HAP-1 (cell line): ENCODE measurements around the gene OPRM1.

ENCODE experiments used
- DNase-seq, 2 experiments: peaks; one replicate each; pipeline ENCODE4 v3.0.0-alpha.2; 2016 to 2020; ENCODE audit warnings: low spot score in 2 of 2
- H3K27me3 ChIP-seq: fragments of 250-450 bp; sonication (Bioruptor Pico); 2 replicates; pipeline ENCODE4 v1.5.1; 2020; ENCODE audit warnings: low read depth, mild to moderate bottlenecking, moderate library complexity
- H3K36me3 ChIP-seq: fragments of 250-450 bp; sonication (Bioruptor Pico); replicated peaks from 2 replicates; pipeline ENCODE4 v1.5.1; 2020; ENCODE audit warnings: mild to moderate bottlenecking
- H3K4me1 ChIP-seq: fragments of 250-450 bp; sonication (Bioruptor Pico); 2 replicates; pipeline ENCODE4 v1.5.1; 2020; ENCODE audit warnings: mild to moderate bottlenecking
- H3K4me3 ChIP-seq: fragments of 250-450 bp; sonication (Bioruptor Pico); 2 replicates; pipeline ENCODE4 v1.5.1; 2020; ENCODE audit warnings: mild to moderate bottlenecking, moderate library complexity
- H3K9me3 ChIP-seq: fragments of 250-450 bp; sonication (Bioruptor Pico); 2 replicates; pipeline ENCODE4 v1.5.1; 2020; ENCODE audit warnings: mild to moderate bottlenecking, moderate library complexity
- in situ Hi-C: fragments of 300-500 bp; cut with MboI; formaldehyde crosslinking; loops from 3 replicates; pipeline ENCODE4 v1.14.3; 2020; ENCODE audit warnings: low sequenced_read_pairs, inconsistent platforms, mixed read lengths

The OPRM1 gene

GRCh38 chr6:154138793-154139192 is 99.8 kb downstream of the OPRM1 start:
- no peaks in the 10 kb centered on the region for H3K36me3 ChIP-seq
- no peak overlapping the region for H3K4me3 ChIP-seq
- H3K9me3 ChIP-seq: no peaks in the 10 kb centered on the region
- DNase-seq: no peak
- H3K27me3 ChIP-seq: no peaks in the 10 kb centered on the region
- in situ Hi-C loops: no loop called here
- peaks cover 5% of the 10 kb centered on the region for H3K4me1 ChIP-seq

DNA sequence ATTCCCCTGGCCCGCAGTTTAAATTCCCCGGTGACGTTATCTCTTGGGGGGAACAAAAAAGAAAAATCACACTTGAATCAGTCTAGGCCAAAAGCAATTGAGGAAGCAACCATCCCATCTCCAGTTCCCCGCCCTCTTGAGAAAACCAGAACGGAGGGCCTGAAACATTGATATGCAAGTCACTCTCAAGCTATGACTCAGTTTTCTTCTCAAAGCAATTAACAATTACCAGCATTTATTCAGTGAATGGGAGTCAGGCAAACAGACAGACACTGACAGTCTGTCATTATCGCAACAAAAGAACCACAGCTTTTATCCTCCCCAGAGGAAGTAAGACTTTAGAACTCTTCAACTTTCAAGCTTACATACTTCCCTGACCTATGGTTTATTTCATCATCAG is 100.9 kb downstream of the OPRM1 start:
- H3K4me3 ChIP-seq: no peak overlapping the region
- H3K27me3 ChIP-seq: no peaks in the 10 kb centered on the region
- in situ Hi-C loops: no loop called here
- H3K36me3 ChIP-seq: no peaks in the 10 kb centered on the region
- no peaks in the 10 kb centered on the region for H3K9me3 ChIP-seq
- H3K4me1 ChIP-seq: peaks cover 5% of the 10 kb centered on the region
- DNase-seq: peak; percentile 61 to 85

DNA sequence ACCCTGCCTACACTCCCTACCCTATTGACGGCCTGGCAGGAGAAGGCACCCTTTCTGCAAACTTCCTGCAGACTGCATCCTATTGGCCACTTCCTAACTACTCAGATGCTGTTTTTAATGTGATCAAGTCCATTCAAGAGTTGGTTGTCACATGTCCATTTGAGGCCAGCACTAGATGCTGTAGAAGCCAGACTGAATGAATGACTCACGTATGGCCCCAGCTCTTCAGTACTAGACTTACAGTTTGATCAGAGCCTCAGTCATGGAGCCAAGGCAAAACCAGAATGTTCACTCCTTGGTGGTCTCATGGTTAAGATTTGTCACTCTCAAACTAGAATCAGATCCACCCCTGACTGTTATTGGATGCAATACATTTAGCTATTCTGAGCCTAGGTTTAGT is 101.7 kb downstream of the OPRM1 start:
- H3K4me1 ChIP-seq: peaks cover 5% of the 10 kb centered on the region
- H3K27me3 ChIP-seq: no peaks in the 10 kb centered on the region
- H3K4me3 ChIP-seq: no peak overlapping the region
- no peaks in the 10 kb centered on the region for H3K9me3 ChIP-seq
- no peaks in the 10 kb centered on the region for H3K36me3 ChIP-seq
- no peak for DNase-seq
- in situ Hi-C loops: no loop called here

- in situ Hi-C loops: no loop called here
- DNase-seq: no peak
- H3K4me3 ChIP-seq: no peak overlapping the region
- no peaks in the 10 kb centered on the region for H3K36me3 ChIP-seq
- H3K9me3 ChIP-seq: no peaks in the 10 kb centered on the region
- H3K27me3 ChIP-seq: no peaks in the 10 kb centered on the region
- peaks cover 5% of the 10 kb centered on the region for H3K4me1 ChIP-seq
Observed at GRCh38 chr6:154143753-154144152, 104.7 kb downstream of the OPRM1 start.

GRCh38 chr6:154154389-154154967 is 115.4 kb downstream of the OPRM1 start:
- in situ Hi-C loops: loop anchor here (10.0 kb wide), 1 partner anchor 210 kb away; no protein-coding TSS in a partner anchor
- H3K9me3 ChIP-seq: no peaks in the 10 kb centered on the region
- no peak overlapping the region for H3K4me3 ChIP-seq
- DNase-seq: peak; percentile 69 to 76
- peaks cover 5% of the 10 kb centered on the region for H3K4me1 ChIP-seq
- H3K27me3 ChIP-seq: no peaks in the 10 kb centered on the region
- no peaks in the 10 kb centered on the region for H3K36me3 ChIP-seq

DNA sequence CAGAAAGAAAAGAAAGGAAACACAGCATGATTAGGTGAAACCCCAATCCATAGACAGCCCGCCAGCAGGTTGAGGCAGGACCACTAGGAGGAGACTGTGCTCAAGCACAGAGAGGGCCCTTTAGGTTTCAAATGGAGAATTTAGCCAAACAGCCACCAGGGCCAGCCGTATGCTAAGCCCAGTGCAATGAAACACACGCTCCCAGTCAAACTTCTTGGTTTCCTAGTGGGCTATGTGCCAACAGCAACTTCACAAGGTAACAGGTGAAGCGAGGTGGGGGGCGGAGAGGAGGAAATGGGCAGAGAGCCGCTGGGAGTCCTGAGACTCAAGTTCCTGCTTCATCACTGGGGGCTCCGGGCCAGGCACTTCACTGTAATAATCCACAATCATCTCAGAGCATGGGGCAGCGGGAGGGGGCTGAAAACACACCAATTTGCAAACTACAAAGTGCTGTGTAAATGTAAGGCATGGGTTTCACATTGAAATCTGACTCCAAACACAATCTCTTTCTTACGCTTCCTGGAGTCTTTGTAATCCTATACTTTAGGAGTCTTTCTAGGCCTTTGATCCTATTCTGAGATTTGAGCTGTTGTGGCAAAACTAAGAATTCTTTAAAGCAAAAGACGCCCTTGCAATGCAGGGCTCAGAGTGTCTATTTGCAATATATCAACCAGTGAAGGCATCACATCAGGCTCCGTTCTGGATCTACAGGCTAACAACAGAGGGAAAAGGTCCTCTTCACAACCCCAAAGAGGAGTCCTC is 117.3 kb downstream of the OPRM1 start:
- Histone ChIP-seq H3K36me3 (no peaks in the 10 kb centered on the region), H3K27me3 (no peaks in the 10 kb centered on the region), H3K9me3 (no peaks in the 10 kb centered on the region), H3K4me1 (peaks cover 5% of the 10 kb centered on the region), H3K4me3 (no peak overlapping the region)
- in situ Hi-C loops: loop anchor here (5.0 to 10.0 kb wide), 2 partner anchors 121 to 208 kb away; no protein-coding TSS in a partner anchor
- peak; percentile 72 to 79 for DNase-seq

DNA sequence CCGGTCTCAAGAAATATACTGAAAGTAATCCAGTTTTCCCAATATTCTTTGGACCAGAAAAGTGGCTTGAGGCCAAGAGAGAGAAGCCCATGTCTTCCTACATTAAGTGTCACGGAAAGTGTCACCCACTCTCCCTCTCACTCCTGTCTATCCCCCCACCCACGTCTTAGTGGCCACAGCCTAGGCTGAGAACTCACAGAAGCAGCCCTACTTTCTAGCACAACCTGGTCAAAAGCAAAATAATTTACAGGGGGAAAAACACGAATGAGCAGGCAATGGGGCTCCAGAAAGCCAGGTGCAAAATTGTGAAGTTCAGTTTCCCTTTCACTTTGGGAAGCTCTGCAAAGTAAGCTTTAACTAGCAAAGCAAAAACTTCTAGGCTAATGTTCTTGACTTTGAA is 118.0 kb downstream of the OPRM1 start:
- Histone ChIP-seq H3K27me3 (no peaks in the 10 kb centered on the region), H3K9me3 (no peaks in the 10 kb centered on the region), H3K4me1 (peaks cover 5% of the 10 kb centered on the region), H3K36me3 (no peaks in the 10 kb centered on the region), H3K4me3 (no peak overlapping the region)
- no peak for DNase-seq
- in situ Hi-C loops: loop anchor here (5.0 to 10.0 kb wide), 2 partner anchors 120 to 208 kb away; no protein-coding TSS in a partner anchor

- Histone ChIP-seq H3K36me3 (no peaks in the 10 kb centered on the region), H3K4me3 (no peak overlapping the region), H3K4me1 (peaks cover 5% of the 10 kb centered on the region), H3K9me3 (no peaks in the 10 kb centered on the region), H3K27me3 (no peaks in the 10 kb centered on the region)
- DNase-seq: no peak
- in situ Hi-C loops: loop anchor here (5.0 to 10.0 kb wide), 2 partner anchors 120 to 207 kb away; no protein-coding TSS in a partner anchor
Observed at GRCh38 chr6:154157706-154158105, 118.7 kb downstream of the OPRM1 start.

DNA sequence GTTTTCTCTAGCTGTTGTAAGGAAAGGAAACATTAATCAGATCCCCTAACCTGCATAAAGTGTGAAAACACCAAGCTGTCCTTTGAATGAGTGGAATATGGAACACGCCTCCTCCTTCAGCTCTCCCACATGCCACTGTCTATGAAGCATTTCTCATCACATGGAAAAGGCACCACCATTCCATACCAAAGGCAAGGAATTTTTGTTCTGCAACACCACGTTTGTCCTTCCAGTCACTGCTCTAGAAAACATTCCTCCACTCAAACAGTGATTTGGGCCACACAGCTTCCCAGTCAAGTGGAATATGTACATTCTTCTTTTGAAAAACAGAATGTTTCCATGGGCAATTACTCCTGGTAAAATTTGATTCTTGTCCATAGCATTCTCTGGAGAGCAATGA is 120.1 kb downstream of the OPRM1 start:
- in situ Hi-C loops: loop anchor here (5.0 to 10.0 kb wide), 2 partner anchors 118 to 206 kb away; no protein-coding TSS in a partner anchor
- peaks cover 5% of the 10 kb centered on the region for H3K4me1 ChIP-seq
- no peaks in the 10 kb centered on the region for H3K27me3 ChIP-seq
- H3K9me3 ChIP-seq: no peaks in the 10 kb centered on the region
- no peak for DNase-seq
- H3K4me3 ChIP-seq: no peak overlapping the region
- no peaks in the 10 kb centered on the region for H3K36me3 ChIP-seq

DNA sequence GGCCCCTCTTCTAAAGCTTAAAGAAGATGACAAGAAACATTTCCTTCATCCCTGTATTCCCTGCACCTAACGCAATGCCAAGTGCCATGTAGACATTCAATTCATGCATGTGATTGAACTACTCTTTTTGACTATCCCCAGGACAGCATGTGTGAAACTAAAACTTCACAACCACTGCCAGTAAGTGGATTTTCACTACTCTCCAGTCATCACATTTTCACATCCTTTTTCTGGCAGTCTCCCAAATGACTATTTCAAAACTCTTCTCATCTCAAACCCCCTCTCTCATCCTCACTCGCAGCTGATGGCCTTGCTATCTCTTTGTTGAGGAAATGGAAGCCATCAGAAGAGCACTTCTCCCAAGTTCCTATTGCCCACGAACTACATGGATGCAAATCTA is 122.6 kb downstream of the OPRM1 start:
- in situ Hi-C loops: no loop called here
- no peaks in the 10 kb centered on the region for H3K9me3 ChIP-seq

DNA sequence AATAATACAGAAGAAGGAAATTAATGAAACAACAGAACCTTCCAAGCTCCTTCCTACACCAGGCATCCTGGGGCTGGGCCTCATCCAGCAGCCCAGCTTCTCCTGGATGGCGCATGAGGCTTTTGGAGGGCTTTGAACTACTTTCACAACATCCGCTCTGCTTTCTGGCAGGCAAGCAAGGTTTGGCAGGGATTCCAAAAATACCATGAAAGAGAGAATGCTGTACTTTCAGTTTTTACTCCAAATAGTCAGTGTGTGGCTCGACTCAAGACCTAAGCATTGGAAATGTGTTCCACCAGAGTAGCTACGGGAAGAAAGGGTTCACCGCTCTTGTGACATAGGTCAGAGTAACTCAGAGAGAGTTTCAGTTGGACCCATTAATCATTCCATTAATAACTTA is 125.4 kb downstream of the OPRM1 start:
- no peak for DNase-seq
- Histone ChIP-seq H3K4me1 (no peaks in the 10 kb centered on the region), H3K9me3 (no peaks in the 10 kb centered on the region), H3K4me3 (no peak overlapping the region), H3K36me3 (no peaks in the 10 kb centered on the region), H3K27me3 (no peaks in the 10 kb centered on the region)
- in situ Hi-C loops: no loop called here

More for the DNA sequence above, 122.6 kb downstream of the OPRM1 start:
- no peak for DNase-seq
- no peaks in the 10 kb centered on the region for H3K36me3 ChIP-seq
- H3K4me1 ChIP-seq: no peaks in the 10 kb centered on the region
- no peak overlapping the region for H3K4me3 ChIP-seq
- H3K27me3 ChIP-seq: no peaks in the 10 kb centered on the region

DNA sequence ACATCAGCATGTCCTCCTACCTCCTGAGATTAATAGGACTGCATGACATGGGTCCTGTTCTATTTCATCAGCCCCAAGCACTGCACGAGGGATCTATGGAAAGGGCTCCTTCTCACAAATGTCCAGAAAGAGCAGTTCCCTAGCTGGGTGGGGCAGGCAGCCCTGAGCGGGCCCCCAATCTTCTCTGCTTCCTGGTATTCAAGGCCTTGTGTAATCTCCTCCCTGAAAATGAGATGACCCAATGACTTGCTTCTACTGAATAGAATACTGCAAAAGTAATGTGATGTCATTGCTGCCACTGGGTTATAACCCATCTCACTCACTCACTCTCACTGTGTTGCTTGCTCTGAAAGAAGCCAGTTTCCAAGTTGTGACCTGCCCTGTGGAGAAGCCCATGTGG is 126.4 kb downstream of the OPRM1 start:
- no peaks in the 10 kb centered on the region for H3K9me3 ChIP-seq
- DNase-seq: no peak
- in situ Hi-C loops: no loop called here
- no peaks in the 10 kb centered on the region for H3K4me1 ChIP-seq
- no peaks in the 10 kb centered on the region for H3K36me3 ChIP-seq
- H3K4me3 ChIP-seq: no peak overlapping the region
- H3K27me3 ChIP-seq: no peaks in the 10 kb centered on the region

DNA sequence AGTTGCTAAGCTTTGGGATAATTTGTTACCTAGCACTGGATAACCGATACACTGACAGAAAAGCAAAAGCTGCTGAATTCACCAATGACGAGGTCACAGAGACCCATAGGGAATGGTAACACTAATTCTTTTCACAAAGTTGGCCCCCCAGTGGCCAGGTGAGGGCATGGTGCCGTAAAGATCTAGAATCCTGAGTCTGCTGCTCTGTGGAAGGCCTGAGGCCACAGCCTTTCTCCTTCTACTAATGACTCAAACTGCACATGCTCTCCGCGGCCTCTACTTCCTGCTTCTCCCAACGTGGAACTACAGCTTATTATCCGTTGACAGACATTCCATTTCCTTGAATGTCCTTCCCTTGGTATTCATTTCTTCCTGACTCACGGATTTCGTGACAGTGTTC is 127.1 kb downstream of the OPRM1 start:
- in situ Hi-C loops: no loop called here
- no peaks in the 10 kb centered on the region for H3K9me3 ChIP-seq
- no peaks in the 10 kb centered on the region for H3K36me3 ChIP-seq
- H3K4me1 ChIP-seq: no peaks in the 10 kb centered on the region
- H3K27me3 ChIP-seq: no peaks in the 10 kb centered on the region
- H3K4me3 ChIP-seq: no peak overlapping the region
- no peak for DNase-seq

GRCh38 chr6:154167126-154167525 is 128.1 kb downstream of the OPRM1 start:
- no peak overlapping the region for H3K4me3 ChIP-seq
- no peak for DNase-seq
- H3K9me3 ChIP-seq: no peaks in the 10 kb centered on the region
- H3K36me3 ChIP-seq: no peaks in the 10 kb centered on the region
- no peaks in the 10 kb centered on the region for H3K27me3 ChIP-seq
- no peaks in the 10 kb centered on the region for H3K4me1 ChIP-seq
- in situ Hi-C loops: no loop called here
